HEK293 (cell line): ENCODE results near the gene TRAPPC2.
A peak's percentile ranks its signal among the peaks of the same experiment; 100 is the strongest.

Experiments used
- CTCF ChIA-PET: fragments of 350-600 bp; formaldehyde crosslinking; extraction: SDS; loops from one replicate; lab custom pipeline; 2021; ENCODE audit warnings: antibody characterized with exemption; lab: Yijun Ruan, JAX
- POLR2A ChIA-PET: fragments of 300-600 bp; formaldehyde crosslinking; extraction: SDS; loops from one replicate; lab custom pipeline; 2020; ENCODE audit warnings: antibody characterized with exemption, inconsistent platforms; lab: Yijun Ruan, JAX
- H3K27ac ChIP-seq: fragments of 200-500 bp; sonication (Bioruptor generic); 2 replicates; pipeline ENCODE4 v1.5.1; 2014; ENCODE audit warnings: low read depth, low read length, control low read depth, inconsistent platforms; ENCODE audit errors: extremely low read depth
- H3K36me3 ChIP-seq, 2 experiments: fragments of 200-500 bp in 1 of 2; sonication (Bioruptor generic) in 1 of 2; 1 replicate in 1 of 2; 2 replicates in 1 of 2; pipeline ENCODE4 v1.5.1; 2014 to 2017; ENCODE audit warnings: inconsistent platforms in 2 of 2, low read length in 2 of 2; ENCODE audit not compliant: control insufficient read depth in 2 of 2, insufficient read depth in 1 of 2
- H3K4me1 ChIP-seq: fragments of 200-500 bp; sonication (Bioruptor generic); 2 replicates; pipeline ENCODE4 v1.5.1; 2014; ENCODE audit warnings: mild to moderate bottlenecking, low read length, inconsistent platforms; ENCODE audit not compliant: control insufficient read depth, insufficient read depth
- H3K4me3 ChIP-seq: 2 replicates; pipeline ENCODE4 v1.5.1; 2011; ENCODE audit warnings: low read depth, mild to moderate bottlenecking, control low read depth, low read length, moderate library complexity
- H3K9me3 ChIP-seq: fragments of 200-500 bp; sonication (Bioruptor generic); 2 replicates; pipeline ENCODE4 v1.5.1; 2014; ENCODE audit warnings: low read depth, low read length, inconsistent platforms; ENCODE audit not compliant: control insufficient read depth, insufficient read depth
- ATF2 ChIP-seq: fragments of 450-650 bp; formaldehyde crosslinking; IDR thresholded peaks from 2 replicates; pipeline ENCODE4 v1.5.1; 2016; ENCODE audit warnings: missing biosample characterization, missing genetic modification characterization, low read depth
- FEZF1 ChIP-seq: fragments of 450-650 bp; formaldehyde crosslinking; IDR thresholded peaks from 2 replicates; pipeline ENCODE4 v1.5.1; 2016; ENCODE audit warnings: missing biosample characterization, missing genetic modification characterization
- GLIS1 ChIP-seq: fragments of 450-650 bp; formaldehyde crosslinking; IDR thresholded peaks from 2 replicates; pipeline ENCODE4 v1.5.1; 2016; ENCODE audit warnings: missing biosample characterization, missing genetic modification characterization
- IKZF3 ChIP-seq: fragments of 450-650 bp; IDR thresholded peaks from 2 replicates; pipeline ENCODE4 v1.5.0; 2018; ENCODE audit warnings: missing biosample characterization, mild to moderate bottlenecking, missing genetic modification characterization, moderate library complexity
- OSR2 ChIP-seq: fragments of 450-650 bp; formaldehyde crosslinking; IDR thresholded peaks from 2 replicates; pipeline ENCODE4 v1.5.1; 2016; ENCODE audit warnings: missing biosample characterization, missing genetic modification characterization
- SETDB1 ChIP-seq: IDR thresholded peaks from one replicate; pipeline ENCODE4 v1.6.1; 2017; ENCODE audit warnings: mild to moderate bottlenecking, low read length, moderate library complexity, mixed read lengths; ENCODE audit not compliant: insufficient read length
- SP2 ChIP-seq: fragments of 450-650 bp; formaldehyde crosslinking; IDR thresholded peaks from 2 replicates; pipeline ENCODE4 v1.5.1; 2016; ENCODE audit warnings: missing biosample characterization, missing genetic modification characterization
- YY1 ChIP-seq: fragments of 450-650 bp; formaldehyde crosslinking; IDR thresholded peaks from 2 replicates; pipeline ENCODE4 v1.5.1; 2018; ENCODE audit warnings: missing biosample characterization, missing genetic modification characterization
- ZBTB21 ChIP-seq: fragments of 450-650 bp; formaldehyde crosslinking; IDR thresholded peaks from 2 replicates; pipeline ENCODE4 v1.5.1; 2017; ENCODE audit warnings: missing biosample characterization, missing genetic modification characterization
- ZBTB48 ChIP-seq: fragments of 450-650 bp; formaldehyde crosslinking; IDR thresholded peaks from 2 replicates; pipeline ENCODE4 v1.5.1; 2016; ENCODE audit warnings: missing biosample characterization, missing genetic modification characterization
- ZNF133 ChIP-seq: fragments of 450-650 bp; formaldehyde crosslinking; IDR thresholded peaks from 2 replicates; pipeline ENCODE4 v1.5.1; 2016; ENCODE audit warnings: missing biosample characterization, missing genetic modification characterization
- ZNF2 ChIP-seq: fragments of 450-650 bp; formaldehyde crosslinking; IDR thresholded peaks from 2 replicates; pipeline ENCODE4 v1.5.1; 2016; ENCODE audit warnings: missing biosample characterization, missing genetic modification characterization
- ZNF202 ChIP-seq: fragments of 450-650 bp; formaldehyde crosslinking; IDR thresholded peaks from 2 replicates; pipeline ENCODE4 v1.5.1; 2016; ENCODE audit warnings: missing biosample characterization, missing genetic modification characterization, borderline replicate concordance
- ZNF311 ChIP-seq: fragments of 450-650 bp; formaldehyde crosslinking; IDR thresholded peaks from 2 replicates; pipeline ENCODE4 v1.5.1; 2017; ENCODE audit warnings: missing biosample characterization, missing genetic modification characterization, borderline replicate concordance
- ZNF335 ChIP-seq: fragments of 450-650 bp; formaldehyde crosslinking; conservative IDR thresholded peaks from 2 replicates; pipeline ENCODE4 v1.5.1; 2016; ENCODE audit warnings: missing biosample characterization, missing genetic modification characterization
- ZNF449 ChIP-seq: fragments of 450-650 bp; formaldehyde crosslinking; IDR thresholded peaks from 2 replicates; pipeline ENCODE4 v1.5.1; 2017; ENCODE audit warnings: missing biosample characterization, mild to moderate bottlenecking, missing genetic modification characterization, moderate library complexity
- ZNF501 ChIP-seq: fragments of 450-650 bp; formaldehyde crosslinking; IDR thresholded peaks from 2 replicates; pipeline ENCODE4 v1.5.1; 2016; ENCODE audit warnings: missing biosample characterization, missing genetic modification characterization
- ZNF529 ChIP-seq: fragments of 450-650 bp; formaldehyde crosslinking; IDR thresholded peaks from 2 replicates; pipeline ENCODE4 v1.5.1; 2017; ENCODE audit warnings: missing genetic modification characterization, missing biosample characterization; ENCODE audit not compliant: insufficient replicate concordance
- ZNF548 ChIP-seq: fragments of 450-650 bp; formaldehyde crosslinking; IDR thresholded peaks from 2 replicates; pipeline ENCODE4 v1.5.1; 2016; ENCODE audit warnings: missing biosample characterization, missing genetic modification characterization
- ZNF600 ChIP-seq: fragments of 450-650 bp; formaldehyde crosslinking; IDR thresholded peaks from 2 replicates; pipeline ENCODE4 v1.5.1; 2016; ENCODE audit warnings: missing biosample characterization, missing genetic modification characterization
- ZNF621 ChIP-seq: fragments of 450-650 bp; formaldehyde crosslinking; IDR thresholded peaks from 2 replicates; pipeline ENCODE4 v1.5.1; 2017; ENCODE audit warnings: missing biosample characterization, missing genetic modification characterization
- ZNF624 ChIP-seq: fragments of 450-650 bp; formaldehyde crosslinking; IDR thresholded peaks from 2 replicates; pipeline ENCODE4 v1.5.1; 2017; ENCODE audit warnings: missing biosample characterization, missing genetic modification characterization
- ZNF639 ChIP-seq: fragments of 450-650 bp; formaldehyde crosslinking; IDR thresholded peaks from 2 replicates; pipeline ENCODE4 v1.5.1; 2016; ENCODE audit warnings: missing biosample characterization, missing genetic modification characterization
- ZNF677 ChIP-seq: fragments of 450-650 bp; IDR thresholded peaks from 2 replicates; pipeline ENCODE4 v1.5.0; 2018; ENCODE audit warnings: missing biosample characterization, mild to moderate bottlenecking, missing genetic modification characterization, moderate library complexity
- ZNF692 ChIP-seq: fragments of 450-650 bp; formaldehyde crosslinking; IDR thresholded peaks from 2 replicates; pipeline ENCODE4 v1.5.1; 2016; ENCODE audit warnings: missing biosample characterization, missing genetic modification characterization
- ZSCAN30 ChIP-seq: fragments of 450-650 bp; IDR thresholded peaks from 2 replicates; pipeline ENCODE4 v1.5.1; 2018; ENCODE audit warnings: missing biosample characterization, mild to moderate bottlenecking, missing genetic modification characterization, moderate library complexity
- ZXDB ChIP-seq: fragments of 450-650 bp; formaldehyde crosslinking; IDR thresholded peaks from 2 replicates; pipeline ENCODE4 v1.5.1; 2016; ENCODE audit warnings: missing biosample characterization, missing genetic modification characterization
- TF ChIP-seq, protein P1 (sequence below): fragments of 450-650 bp; formaldehyde crosslinking; IDR thresholded peaks from 2 replicates; pipeline ENCODE4 v1.5.1; 2017; ENCODE audit warnings: missing biosample characterization, missing genetic modification characterization

The TRAPPC2 gene

DNA sequence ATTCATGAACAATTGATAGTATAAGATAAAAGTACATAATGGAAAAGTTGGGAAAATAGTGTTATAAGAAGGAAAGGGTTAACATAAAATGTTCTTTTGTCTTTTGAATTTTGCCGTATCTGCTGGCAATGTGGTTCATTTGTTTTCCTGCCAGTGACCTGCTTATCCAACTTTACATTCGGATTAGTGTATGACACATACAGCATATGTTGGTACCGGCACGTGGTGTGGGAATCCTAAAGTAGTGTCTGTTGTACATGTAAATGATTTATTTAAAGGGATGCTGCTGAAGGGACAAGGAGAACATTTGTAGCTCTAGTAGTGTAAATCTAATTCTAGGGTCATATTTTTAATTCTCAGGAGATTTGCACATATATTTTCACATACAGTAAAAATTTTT, 34.0 kb downstream of the TRAPPC2 start:
- H3K4me1 ChIP-seq: peaks cover 2% of the 10 kb centered on the region; the same call in 1 of the 2 replicates
- CTCF ChIA-PET: interaction anchor here (0.6 to 2.6 kb wide), 3 partner anchors 40 to 338 kb away, joined by 3 to 8 read pairs (median 3); no protein-coding TSS in a partner anchor
- H3K9me3 ChIP-seq: no peaks in the 10 kb centered on the region
- TF ChIP-seq ZNF311 (tag by site-specific recombination): no peak
- no peak for TF ChIP-seq ZNF692 (tag by site-specific recombination)
- no peak for TF ChIP-seq ZNF621 (tag by site-specific recombination)
- no peak for TF ChIP-seq SP2 (tag by site-specific recombination)
- no peak for TF ChIP-seq ZNF624 (tag by site-specific recombination)
- TF ChIP-seq SETDB1: no peak
- no peak for TF ChIP-seq FEZF1 (tag by site-specific recombination)
- TF ChIP-seq ZNF335: no peak
- no peak overlapping the region for H3K27ac ChIP-seq
- POLR2A ChIA-PET: interaction anchor here (0.5 kb wide), 1 partner anchor 37 kb away, joined by 3 read pairs; no protein-coding TSS in a partner anchor
- peaks cover 14 to 22% of the 10 kb centered on the region in 2 experiments for H3K36me3 ChIP-seq
- no peak overlapping the region for H3K4me3 ChIP-seq

DNA sequence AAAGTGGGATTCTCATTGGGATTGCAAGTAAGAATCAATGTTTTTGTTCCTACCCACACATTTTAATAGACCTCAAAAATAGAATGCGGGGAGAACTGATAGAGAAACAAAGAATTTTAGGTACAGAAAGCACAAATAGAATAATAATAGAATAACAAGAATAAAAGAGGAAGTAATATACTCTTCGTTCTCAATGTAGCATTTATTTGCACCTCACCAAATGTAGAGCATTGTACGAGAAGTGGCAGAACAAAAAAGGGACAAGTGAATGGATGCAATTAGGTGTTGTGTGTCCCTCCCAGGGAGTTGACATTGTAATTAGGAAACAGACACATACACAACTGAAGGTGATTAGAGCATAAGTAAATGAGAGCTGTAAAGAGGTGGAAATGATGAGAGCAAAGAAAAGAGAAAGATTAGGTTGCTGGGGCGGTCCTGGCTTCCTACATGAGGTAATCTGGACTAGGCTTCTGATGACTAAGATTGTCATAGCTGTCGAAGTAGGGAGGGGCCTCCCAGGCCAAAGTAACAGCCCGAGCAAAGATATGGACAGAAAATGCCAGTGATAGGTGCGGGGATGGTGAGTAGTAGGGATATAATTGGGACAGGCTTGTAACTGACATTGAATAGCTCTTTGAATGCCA, 35.1 kb downstream of the TRAPPC2 start:
- H3K27ac ChIP-seq: no peak overlapping the region
- H3K36me3 ChIP-seq: peaks cover 13 to 14% of the 10 kb centered on the region in 2 experiments
- H3K9me3 ChIP-seq: no peaks in the 10 kb centered on the region
- POLR2A ChIA-PET: interaction anchor here (1.1 to 2.3 kb wide), 5 partner anchors 9 to 35 kb away, joined by 3 to 9 read pairs (median 8); partner anchors contain the start of genes OFD1, RAB9A and TRAPPC2
- CTCF ChIA-PET: interaction anchor here (0.6 to 1.8 kb wide), 4 partner anchors 30 to 523 kb away, joined by 3 to 5 read pairs (median 4); no protein-coding TSS in a partner anchor
- H3K4me3 ChIP-seq: no peak overlapping the region
- peaks cover 7% of the 10 kb centered on the region for H3K4me1 ChIP-seq
- TF ChIP-seq GLIS1 (peak; percentile 27; the same call in 1 of the 2 replicates), YY1 (no peak), ZNF2 (tag by site-specific recombination) (no peak), ZNF548 (tag by site-specific recombination) (no peak), ZNF449 (tag by site-specific recombination) (no peak), ZNF202 (tag by site-specific recombination) (no peak), ZXDB (tag by site-specific recombination) (0 out of 2 replicates have a peak, but pooled peaks have one; percentile 41), ZNF133 (tag by site-specific recombination) (no peak), ZNF501 (tag by site-specific recombination) (no peak), ZNF639 (0 out of 2 replicates have a peak, but pooled peaks have one; percentile 43), ZSCAN30 (tag by site-specific recombination) (no peak), ZNF529 (tag by site-specific recombination) (no peak), ZBTB21 (tag by site-specific recombination) (no peak), ZNF335 (no peak), OSR2 (tag by site-specific recombination) (peak; percentile 80), ZNF677 (no peak), ZNF600 (tag by site-specific recombination) (peak; percentile 94), IKZF3 (tag by site-specific recombination) (no peak), ZBTB48 (tag by site-specific recombination) (no peak), ATF2 (tag by site-specific recombination) (0 out of 2 replicates have a peak, but pooled peaks have one; percentile 32)
- TF ChIP-seq, protein P1, sequence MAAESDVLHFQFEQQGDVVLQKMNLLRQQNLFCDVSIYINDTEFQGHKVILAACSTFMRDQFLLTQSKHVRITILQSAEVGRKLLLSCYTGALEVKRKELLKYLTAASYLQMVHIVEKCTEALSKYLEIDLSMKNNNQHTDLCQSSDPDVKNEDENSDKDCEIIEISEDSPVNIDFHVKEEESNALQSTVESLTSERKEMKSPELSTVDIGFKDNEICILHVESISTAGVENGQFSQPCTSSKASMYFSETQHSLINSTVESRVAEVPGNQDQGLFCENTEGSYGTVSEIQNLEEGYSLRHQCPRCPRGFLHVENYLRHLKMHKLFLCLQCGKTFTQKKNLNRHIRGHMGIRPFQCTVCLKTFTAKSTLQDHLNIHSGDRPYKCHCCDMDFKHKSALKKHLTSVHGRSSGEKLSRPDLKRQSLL (tag by site-specific recombination): no peak
